ENCODE data around the gene SPSB3. TPM values are rescaled to one million over a fixed set of nuclear protein-coding genes. Genes with fewer than 3 reads are reported as not detected.

SPSB3 gene
- total RNA-seq = 35.9 and 42.5 TPM in 2 replicates

GRCh38 chr16:1782408-1783264, at the start of gene SPSB3, which contains the start of gene NUBP2:
Gene SPSB3, minus strand, starts transcription at chr16:1782571. Its CDS starts 1,088 bp downstream, at chr16:1781483.
Gene NUBP2, plus strand, starts transcription at chr16:1782960. Its CDS starts 61 bp downstream, at chr16:1783021.

GRCh38 chr16:1826691-1827573, 44.6 kb upstream of the SPSB3 start, which contains the start of the genes FAHD1 and HAGH:
Gene FAHD1, plus strand, starts transcription at chr16:1827206. Its CDS starts 33 bp downstream, at chr16:1827239.
Gene HAGH, minus strand, starts transcription at chr16:1826825. Its CDS starts 38 bp downstream, at chr16:1826787.

DNA sequence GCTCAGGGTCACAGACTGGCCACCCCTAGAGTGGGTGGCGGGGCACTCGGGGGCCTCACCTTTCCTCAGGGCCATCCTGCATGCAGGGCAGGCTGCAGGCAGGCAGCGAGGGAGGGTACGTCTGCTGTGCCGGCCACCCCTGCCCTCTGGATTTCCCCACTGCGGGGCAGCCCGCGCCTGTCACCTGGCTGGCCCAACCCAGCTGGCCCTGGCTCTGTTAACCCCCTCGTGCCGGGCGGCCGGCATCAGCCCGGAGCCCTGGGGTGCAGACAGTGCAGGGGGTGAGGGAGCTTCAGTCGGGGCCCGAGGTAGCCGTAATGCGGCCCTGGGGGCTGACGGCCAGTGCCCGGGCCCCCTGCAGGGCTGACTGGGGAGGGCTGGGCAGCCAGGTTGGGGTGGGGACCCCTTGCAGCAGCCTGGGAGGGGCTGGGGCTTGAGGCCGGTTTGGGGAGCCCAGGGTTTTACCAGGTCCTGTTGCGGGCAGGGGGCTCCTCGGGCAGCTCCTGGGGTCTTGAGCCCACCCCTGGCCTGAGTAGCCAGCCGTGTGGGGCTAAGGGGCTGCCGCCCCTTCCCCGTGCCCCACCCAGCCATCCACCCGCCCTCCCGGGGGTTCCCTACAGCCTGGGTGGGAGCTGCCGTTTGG, 11.3 kb upstream of the SPSB3 start, which contains the start of gene IGFALS:
TSS of gene IGFALS (minus strand) at position 128 of the 643 bp plus-strand sequence. CDS start at position 75, 53 bp downstream.

DNA sequence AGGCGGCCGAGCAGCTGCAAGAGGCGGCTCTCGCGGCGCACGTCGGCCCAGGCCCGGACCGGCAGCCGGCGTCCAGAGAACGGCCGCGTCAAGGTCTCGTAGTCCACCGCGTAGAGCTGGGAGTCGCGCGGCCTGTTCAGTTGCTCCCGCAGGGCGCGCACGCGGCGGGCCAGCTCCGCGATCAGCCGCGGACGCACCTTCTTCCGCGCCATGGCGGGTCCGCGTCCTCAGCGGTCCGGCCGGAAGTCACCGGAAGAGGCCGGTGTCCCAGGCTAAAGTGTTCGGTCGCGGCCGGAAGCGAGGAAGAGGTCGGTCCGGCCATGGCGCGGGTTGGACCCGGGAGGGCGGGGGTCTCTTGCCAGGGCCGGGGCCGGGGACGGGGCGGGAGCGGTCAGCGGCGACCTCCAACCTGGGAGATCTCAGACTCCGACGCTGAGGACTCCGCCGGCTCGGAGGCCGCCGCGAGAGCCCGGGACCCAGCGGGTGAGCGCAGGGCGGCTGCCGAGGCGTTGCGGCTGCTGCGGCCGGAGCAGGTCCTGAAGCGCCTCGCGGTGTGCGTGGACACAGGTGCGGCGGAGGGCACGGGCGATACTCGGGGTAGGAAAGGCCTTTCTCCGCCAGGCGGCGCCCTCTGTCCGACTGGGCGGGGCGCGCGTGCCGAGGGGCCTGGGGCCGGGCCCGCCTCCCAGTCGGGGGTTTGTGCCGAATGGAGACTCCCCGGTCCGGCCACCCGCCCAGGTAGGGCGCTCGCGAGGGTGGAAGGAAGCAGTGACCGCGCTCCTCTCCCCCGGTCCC, 9.3 kb downstream of the SPSB3 start, which contains the start of gene MRPS34:
TSS of gene MRPS34 (minus strand) at position 227 of the 795 bp plus-strand sequence. CDS start at position 212, 15 bp downstream.

GRCh38 chr16:1772362-1772907, 9.9 kb downstream of the SPSB3 start, which contains the start of gene EME2:
Gene EME2, plus strand, starts transcription at chr16:1772810. Its CDS starts 418 bp downstream, at chr16:1773228.

DNA sequence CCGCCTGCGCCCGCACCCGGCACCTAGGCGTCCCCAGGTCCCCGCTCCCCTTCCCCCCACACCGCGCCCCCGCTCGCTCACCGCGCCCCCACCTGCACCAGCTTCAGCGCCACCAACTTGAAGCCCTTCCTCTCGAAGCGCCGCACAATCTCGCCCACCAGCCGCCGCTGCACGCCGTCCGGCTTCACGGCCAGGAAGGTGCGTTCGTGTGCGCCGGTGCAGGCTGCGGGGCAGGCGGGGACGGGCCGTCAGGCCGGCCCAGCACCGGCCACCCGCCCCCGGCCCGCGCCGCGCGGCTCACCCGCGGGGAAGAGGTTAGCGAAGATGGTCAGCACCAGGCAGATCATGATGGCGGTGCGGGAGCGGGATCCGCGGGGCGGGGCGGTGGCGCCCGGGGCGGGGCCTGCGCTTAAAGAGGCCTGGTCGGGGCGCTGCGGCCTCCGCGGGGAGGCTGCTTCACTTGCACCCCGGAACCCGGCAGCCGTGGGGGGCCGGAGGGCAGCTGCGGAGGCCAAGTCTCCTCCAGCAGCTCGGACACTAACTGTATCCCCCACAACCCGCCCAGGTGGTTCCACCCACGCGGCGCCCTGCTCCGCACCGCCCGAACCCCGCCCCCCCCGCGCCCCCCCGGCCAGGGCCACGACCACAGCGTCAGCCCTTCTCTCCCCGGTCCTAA, 11.0 kb downstream of the SPSB3 start, which contains the start of gene NME3:
TSS of gene NME3 (minus strand) at position 356 of the 676 bp plus-strand sequence. CDS start at position 347, 9 bp downstream.

Other genes starting within 250 kb of the SPSB3 start
- 18.1 and 32.6 TPM in 2 replicates for gene TMEM204, start 248.9 kb downstream of the SPSB3 start, total RNA-seq
- 14.0 and 18.4 TPM in 2 replicates for gene IFT140, start 170.5 kb downstream of the SPSB3 start, total RNA-seq
- 7.0 and 7.2 TPM in 2 replicates for gene CRAMP1, start 170.2 kb downstream of the SPSB3 start, total RNA-seq
- 34.8 and 38.2 TPM in 2 replicates for gene JPT2, start 104.3 kb downstream of the SPSB3 start, total RNA-seq
- 21.0 and 35.7 TPM in 2 replicates for gene MAPK8IP3, start 76.4 kb downstream of the SPSB3 start, total RNA-seq
- 89.0 and 91.8 TPM in 2 replicates for gene NME3, start 11.0 kb downstream of the SPSB3 start, total RNA-seq
- gene EME2, start 9.8 kb downstream of the SPSB3 start, total RNA-seq = 3.9 and 11.9 TPM in 2 replicates
- 85.5 and 88.4 TPM in 2 replicates for gene MRPS34, start 9.4 kb downstream of the SPSB3 start, total RNA-seq
- 87.6 and 105 TPM in 2 replicates for gene NUBP2, start 389 bp upstream of the SPSB3 start, total RNA-seq
- gene IGFALS, start 11.1 kb upstream of the SPSB3 start, total RNA-seq = not detected in 2 replicates
- gene HAGH, start 44.3 kb upstream of the SPSB3 start, total RNA-seq = 16.1 and 36.5 TPM in 2 replicates
- 32.1 and 32.4 TPM in 2 replicates for gene FAHD1, start 44.6 kb upstream of the SPSB3 start, total RNA-seq
- gene MEIOB, start 89.6 kb upstream of the SPSB3 start, total RNA-seq = 0.34 TPM in 1 of 2 replicates, not detected in the other
- gene HS3ST6, start 135.8 kb upstream of the SPSB3 start, total RNA-seq = 0.12 and 0.34 TPM in 2 replicates
- gene MSRB1, start 160.6 kb upstream of the SPSB3 start, total RNA-seq = 8.9 and 9.4 TPM in 2 replicates
- gene RPL3L, start 172.1 kb upstream of the SPSB3 start, total RNA-seq = not detected in 2 replicates
- 234 and 254 TPM in 2 replicates for gene NDUFB10, start 177.0 kb upstream of the SPSB3 start, total RNA-seq
- 4,233 and 5,666 TPM in 2 replicates for gene RPS2, start 182.3 kb upstream of the SPSB3 start, total RNA-seq
- not detected in 2 replicates for gene RNF151, start 184.3 kb upstream of the SPSB3 start, total RNA-seq
- 27.9 and 35.8 TPM in 2 replicates for gene TBL3, start 189.5 kb upstream of the SPSB3 start, total RNA-seq
- gene NOXO1, start 198.9 kb upstream of the SPSB3 start, total RNA-seq = 2.1 TPM in 1 of 2 replicates, not detected in the other
- gene GFER, start 201.6 kb upstream of the SPSB3 start, total RNA-seq = 11.4 and 28.1 TPM in 2 replicates
- 1.3 and 1.4 TPM in 2 replicates for gene SYNGR3, start 207.4 kb upstream of the SPSB3 start, total RNA-seq
- 31.0 and 49.6 TPM in 2 replicates for gene ZNF598, start 227.2 kb upstream of the SPSB3 start, total RNA-seq
- 1.6 and 8.7 TPM in 2 replicates for gene NPW, start 237.2 kb upstream of the SPSB3 start, total RNA-seq
- 19.3 and 52.7 TPM in 2 replicates for gene NHERF2, start 244.3 kb upstream of the SPSB3 start, total RNA-seq